IgD-negative memory B cell (primary cell): ENCODE data around the gene JAG1. TPM values are rescaled to one million over a fixed set of nuclear protein-coding genes. Genes with fewer than 3 reads are reported as not detected.

ENCODE experiments used
- H3K27ac Mint-ChIP-seq, 3 donors: one replicate each; pipeline ENCODE4 v1.8.0; 2020 to 2022; ENCODE audit warnings: mild to moderate bottlenecking in 3 of 3, mixed read lengths in 3 of 3, moderate library complexity in 1 of 3
- H3K27me3 Mint-ChIP-seq: one replicate; pipeline ENCODE4 v1.8.0; 2021; ENCODE audit warnings: mixed read lengths
- H3K36me3 Mint-ChIP-seq: one replicate; pipeline ENCODE4 v1.8.0; 2020; ENCODE audit warnings: mild to moderate bottlenecking, mixed read lengths
- H3K4me1 Mint-ChIP-seq, 3 donors: one replicate each; pipeline ENCODE4 v1.8.0; 2020 to 2022; ENCODE audit warnings: mixed read lengths in 3 of 3, mild to moderate bottlenecking in 1 of 3
- H3K4me3 Mint-ChIP-seq, 4 donors: one replicate each; pipeline ENCODE4 v1.8.0; 2020 to 2022; ENCODE audit warnings: mild to moderate bottlenecking in 4 of 4, mixed read lengths in 4 of 4, moderate library complexity in 3 of 4
- H3K9me3 Mint-ChIP-seq, 3 donors: one replicate each; pipeline ENCODE4 v1.8.0; 2020 to 2021; ENCODE audit warnings: mixed read lengths in 3 of 3, mild to moderate bottlenecking in 1 of 3
- polyA plus RNA-seq: library from polyadenylated mRNA; unstranded; fragments of 300-500 nt; fragmentation: Illumina TruSeq; gene quantifications from one replicate; pipeline ENCODE4 v1.2.3, GENCODE V29; 2021

JAG1 gene
- polyA plus RNA-seq = not detected

- Mint-ChIP-seq H3K27ac (peak within 1 kb of the TSS in 1 of 3 donors; percentile 54), H3K36me3 (no peaks in the 10 kb centered on the region), H3K4me3 (peak within 1 kb of the TSS; percentile 80 to 92 (median 88)), H3K9me3 (peaks cover 0 to 10% (median 3%) of the 10 kb centered on the region in 3 donors), H3K27me3 (peaks cover 65% of the 10 kb centered on the region), H3K4me1 (peaks cover 18 to 27% (median 18%) of the 10 kb centered on the region in 3 donors)
Measured at GRCh38 chr20:10673842-10674683, at the start of gene JAG1. TSS of gene JAG1 (minus strand) at chr20:10673999. CDS start at chr20:10673530, 469 bp downstream.

GRCh38 chr20:10721976-10722375 lies 48.2 kb upstream of the JAG1 start:
- Mint-ChIP-seq H3K36me3 (no peaks in the 10 kb centered on the region), H3K4me1 (no peaks in the 10 kb centered on the region), H3K4me3 (no peak overlapping the region), H3K9me3 (peaks cover 0 to 3% (median 3%) of the 10 kb centered on the region in 3 donors), H3K27ac (no peak overlapping the region), H3K27me3 (peaks cover 2% of the 10 kb centered on the region)

GRCh38 chr20:10721137-10721896 lies 47.5 kb upstream of the JAG1 start:
- Mint-ChIP-seq H3K27me3 (peaks cover 4% of the 10 kb centered on the region), H3K9me3 (peaks cover 0 to 3% (median 0%) of the 10 kb centered on the region in 3 donors), H3K36me3 (no peaks in the 10 kb centered on the region), H3K4me3 (no peak overlapping the region), H3K27ac (no peak overlapping the region), H3K4me1 (no peaks in the 10 kb centered on the region)

- Mint-ChIP-seq H3K27me3 (peaks cover 2% of the 10 kb centered on the region), H3K9me3 (no peaks in the 10 kb centered on the region), H3K36me3 (no peaks in the 10 kb centered on the region), H3K4me1 (no peaks in the 10 kb centered on the region), H3K27ac (no peak overlapping the region), H3K4me3 (no peak overlapping the region)
Measured at GRCh38 chr20:10720565-10720964, 46.8 kb upstream of the JAG1 start.

- Mint-ChIP-seq H3K9me3 (no peaks in the 10 kb centered on the region), H3K36me3 (no peaks in the 10 kb centered on the region), H3K4me1 (no peaks in the 10 kb centered on the region), H3K27me3 (peaks cover 2% of the 10 kb centered on the region), H3K4me3 (no peak overlapping the region), H3K27ac (no peak overlapping the region)
Measured at GRCh38 chr20:10719740-10720385, 46.1 kb upstream of the JAG1 start.

GRCh38 chr20:10718661-10719060 lies 44.9 kb upstream of the JAG1 start:
- no peaks in the 10 kb centered on the region for H3K36me3 Mint-ChIP-seq
- no peaks in the 10 kb centered on the region for H3K9me3 Mint-ChIP-seq
- H3K27me3 Mint-ChIP-seq = peaks cover 2% of the 10 kb centered on the region
- no peak overlapping the region for H3K4me3 Mint-ChIP-seq
- H3K4me1 Mint-ChIP-seq = no peaks in the 10 kb centered on the region
- no peak overlapping the region for H3K27ac Mint-ChIP-seq

GRCh38 chr20:10716855-10717254 lies 43.1 kb upstream of the JAG1 start:
- no peaks in the 10 kb centered on the region for H3K36me3 Mint-ChIP-seq
- H3K27ac Mint-ChIP-seq = no peak overlapping the region
- no peaks in the 10 kb centered on the region for H3K9me3 Mint-ChIP-seq
- no peaks in the 10 kb centered on the region for H3K4me1 Mint-ChIP-seq
- H3K27me3 Mint-ChIP-seq = peaks cover 2% of the 10 kb centered on the region
- no peak overlapping the region for H3K4me3 Mint-ChIP-seq

- Mint-ChIP-seq H3K27ac (no peak overlapping the region), H3K9me3 (no peaks in the 10 kb centered on the region), H3K4me1 (no peaks in the 10 kb centered on the region), H3K4me3 (no peak overlapping the region), H3K36me3 (no peaks in the 10 kb centered on the region), H3K27me3 (peaks cover 2% of the 10 kb centered on the region)
Measured at GRCh38 chr20:10715035-10715434, 41.2 kb upstream of the JAG1 start.

- peaks cover 2% of the 10 kb centered on the region for H3K27me3 Mint-ChIP-seq
- no peak overlapping the region for H3K4me3 Mint-ChIP-seq
- no peaks in the 10 kb centered on the region for H3K4me1 Mint-ChIP-seq
- no peaks in the 10 kb centered on the region for H3K9me3 Mint-ChIP-seq
- no peak overlapping the region for H3K27ac Mint-ChIP-seq
- no peaks in the 10 kb centered on the region for H3K36me3 Mint-ChIP-seq
Measured at GRCh38 chr20:10714236-10714975, 40.6 kb upstream of the JAG1 start.

GRCh38 chr20:10713161-10713560 lies 39.4 kb upstream of the JAG1 start:
- no peak overlapping the region for H3K27ac Mint-ChIP-seq
- no peak overlapping the region for H3K4me3 Mint-ChIP-seq
- peaks cover 3% of the 10 kb centered on the region for H3K27me3 Mint-ChIP-seq
- H3K9me3 Mint-ChIP-seq = no peaks in the 10 kb centered on the region
- no peaks in the 10 kb centered on the region for H3K4me1 Mint-ChIP-seq
- H3K36me3 Mint-ChIP-seq = no peaks in the 10 kb centered on the region

- Mint-ChIP-seq H3K4me3 (no peak overlapping the region), H3K27ac (no peak overlapping the region), H3K27me3 (peaks cover 3% of the 10 kb centered on the region), H3K9me3 (no peaks in the 10 kb centered on the region), H3K36me3 (no peaks in the 10 kb centered on the region), H3K4me1 (no peaks in the 10 kb centered on the region)
Measured at GRCh38 chr20:10711903-10712451, 38.2 kb upstream of the JAG1 start.

GRCh38 chr20:10710991-10711775 lies 37.4 kb upstream of the JAG1 start:
- peaks cover 4% of the 10 kb centered on the region for H3K27me3 Mint-ChIP-seq
- H3K36me3 Mint-ChIP-seq = no peaks in the 10 kb centered on the region
- H3K4me1 Mint-ChIP-seq = no peaks in the 10 kb centered on the region
- no peak overlapping the region for H3K27ac Mint-ChIP-seq
- H3K9me3 Mint-ChIP-seq = no peaks in the 10 kb centered on the region
- H3K4me3 Mint-ChIP-seq = no peak overlapping the region

- Mint-ChIP-seq H3K4me3 (no peak overlapping the region), H3K36me3 (no peaks in the 10 kb centered on the region), H3K9me3 (peaks cover 0 to 1% (median 0%) of the 10 kb centered on the region in 3 donors), H3K27ac (no peak overlapping the region), H3K4me1 (no peaks in the 10 kb centered on the region), H3K27me3 (peaks cover 4% of the 10 kb centered on the region)
Measured at GRCh38 chr20:10709916-10710315, 36.1 kb upstream of the JAG1 start.
